Psoas muscle (tissue), 8 donors: ENCODE results near the gene B3GALNT1. TPM values are rescaled to one million over a fixed set of nuclear protein-coding genes. Genes with fewer than 3 reads are reported as not detected.

Source experiments
- ATAC-seq, 4 donors: fragments of 200-7000 bp; cut with Tn5 transposase; one replicate each; pipeline ENCODE4 v1.9.1; 2020; ENCODE audit warnings: moderate library complexity in 3 of 4, mild to moderate bottlenecking in 2 of 4
- DNase-seq, 2 donors: peaks; one replicate each; pipeline ENCODE4 v3.0.0-alpha.2; 2020
- H3K27ac ChIP-seq: fragments of 200-600 bp; one replicate; pipeline ENCODE4 v1.8.0; 2022
- H3K27me3 ChIP-seq, 3 donors: fragments of 200-600 bp in 1 of 3; one replicate each; pipeline versions ENCODE4 v1.6.1 to v1.8.0; 2013 to 2022; ENCODE audit warnings: low read length in 2 of 3, mild to moderate bottlenecking in 2 of 3, moderate library complexity in 1 of 3; ENCODE audit not compliant: insufficient read depth in 3 of 3
- H3K36me3 ChIP-seq, 2 donors: fragments of 200-600 bp in 1 of 2; one replicate each; pipeline versions ENCODE4 v1.6.1 to v1.8.0; 2013 to 2022; ENCODE audit warnings: low read depth in 1 of 2, mild to moderate bottlenecking in 1 of 2, moderate library complexity in 1 of 2; ENCODE audit not compliant: insufficient read depth in 1 of 2
- H3K4me1 ChIP-seq: fragments of 200-600 bp; one replicate; pipeline ENCODE4 v1.8.0; 2022
- H3K4me3 ChIP-seq: fragments of 200-600 bp; one replicate; pipeline ENCODE4 v1.8.0; 2022; ENCODE audit warnings: mild to moderate bottlenecking
- H3K9me3 ChIP-seq: fragments of 200-600 bp; one replicate; pipeline ENCODE4 v1.8.0; 2022
- WGBS, 3 donors: extraction: QIAGEN DNeasy Blood & Tissue Kit; methylation state at CpG; one replicate each; pipeline versions ENCODE4 v1.1.6 to v1.1.7; 2013; 5-methylcytosine and 5-hydroxymethylcytosine counted together
- intact Hi-C, 2 donors: fragments of 100-400 bp; cut with DNase I; formaldehyde crosslinking; loops; one replicate each; pipeline versions ENCODE4 v1.11.0 to v1.14.2; 2022
- polyA plus RNA-seq, 3 donors: library from polyadenylated mRNA; stranded (reverse); fragments of 200-250 nt; gene quantifications; one replicate each; pipeline ENCODE4 v1.2.3, GENCODE V29; 2013
- total RNA-seq, 4 donors: library from RNA; stranded (reverse); fragmentation: NEBNext Ultra II Directional in 2 of 4; extraction: Animal tissue kit (Norgen Biotek cat#: 25700) in 2 of 4; gene quantifications; one replicate each; pipeline versions ENCODE4 v1.2.1 to v1.2.4, GENCODE V29; 2021 to 2023
- TF ChIP-seq, protein P1 (sequence below): fragments of 200-600 bp; IDR thresholded peaks from one replicate; pipeline ENCODE4 v1.8.0; 2022; ENCODE audit warnings: antibody characterized with exemption
- donor health status: healthy with polysubstance abuse.
- donor health status: DM: no; HTN: no; CAD: no; lungs with moderate emphysema.
- donor health status: Bipolar disorder and iron deficiency.
- donor health status: healthy.
- donor health status: DM: yes; HTN: yes; CAD: no.
- donor health status: DM: no; HTN: no; CAD: no.
- donor health status: DM: no; HTN: no; CAD: no.
- donor health status: DM: yes; HTN: yes; CAD: no.

Gene B3GALNT1
- total and polyA plus RNA-seq, 7 donors, result 0.35 to 2.0 (median 0.74) TPM

GRCh38 chr3:161072211-161072621 lies 32.9 kb downstream of the B3GALNT1 start:
- H3K36me3 ChIP-seq, result peaks cover 5 to 18% of the 10 kb centered on the region in 2 donors
- H3K27me3 ChIP-seq, result no peaks in the 10 kb centered on the region
- H3K4me1 ChIP-seq, result no peaks in the 10 kb centered on the region
- 91 to 95% (median 93%) methylated on average over 1 of the region's 1 CpG for WGBS, 3 donors
- no peaks in the 10 kb centered on the region for H3K9me3 ChIP-seq
- ATAC-seq (no peak), DNase-seq (no peak)
- intact Hi-C loops, result no loop called here
- TF ChIP-seq, protein P1, sequence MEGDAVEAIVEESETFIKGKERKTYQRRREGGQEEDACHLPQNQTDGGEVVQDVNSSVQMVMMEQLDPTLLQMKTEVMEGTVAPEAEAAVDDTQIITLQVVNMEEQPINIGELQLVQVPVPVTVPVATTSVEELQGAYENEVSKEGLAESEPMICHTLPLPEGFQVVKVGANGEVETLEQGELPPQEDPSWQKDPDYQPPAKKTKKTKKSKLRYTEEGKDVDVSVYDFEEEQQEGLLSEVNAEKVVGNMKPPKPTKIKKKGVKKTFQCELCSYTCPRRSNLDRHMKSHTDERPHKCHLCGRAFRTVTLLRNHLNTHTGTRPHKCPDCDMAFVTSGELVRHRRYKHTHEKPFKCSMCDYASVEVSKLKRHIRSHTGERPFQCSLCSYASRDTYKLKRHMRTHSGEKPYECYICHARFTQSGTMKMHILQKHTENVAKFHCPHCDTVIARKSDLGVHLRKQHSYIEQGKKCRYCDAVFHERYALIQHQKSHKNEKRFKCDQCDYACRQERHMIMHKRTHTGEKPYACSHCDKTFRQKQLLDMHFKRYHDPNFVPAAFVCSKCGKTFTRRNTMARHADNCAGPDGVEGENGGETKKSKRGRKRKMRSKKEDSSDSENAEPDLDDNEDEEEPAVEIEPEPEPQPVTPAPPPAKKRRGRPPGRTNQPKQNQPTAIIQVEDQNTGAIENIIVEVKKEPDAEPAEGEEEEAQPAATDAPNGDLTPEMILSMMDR, result no peak
- no peak overlapping the region for H3K4me3 ChIP-seq
- no peak overlapping the region for H3K27ac ChIP-seq

DNA sequence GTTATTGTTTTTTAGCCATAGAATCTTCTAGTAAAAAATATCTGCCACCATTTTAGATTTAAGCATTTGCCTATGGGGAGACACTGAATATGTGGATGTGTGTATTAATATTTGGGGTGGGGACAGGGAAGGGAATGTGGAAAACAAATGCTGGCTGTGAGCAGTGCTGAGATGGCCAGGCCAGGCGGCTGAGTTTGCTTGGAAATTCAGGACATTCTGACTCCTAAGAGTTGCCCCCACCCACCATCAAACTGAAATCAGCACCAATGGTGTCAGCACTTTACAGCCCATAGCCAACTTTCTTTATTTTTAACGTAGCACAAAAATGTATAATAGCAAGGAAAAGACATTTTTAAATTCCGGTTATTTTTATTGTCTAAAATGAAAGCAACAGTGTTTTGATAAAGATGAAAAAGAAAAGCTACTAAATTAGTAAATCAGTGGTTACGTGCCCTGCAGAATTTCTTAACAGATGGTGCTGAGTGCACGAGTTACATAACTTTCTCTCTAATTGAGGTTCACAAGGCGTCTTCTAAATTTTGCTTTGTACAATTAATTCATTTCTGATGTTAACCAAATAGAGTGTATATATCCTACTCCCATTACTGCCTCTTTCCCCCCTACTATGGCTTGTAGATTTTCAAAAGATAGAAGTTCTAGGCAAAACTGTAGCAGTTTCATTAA lies 34.0 kb downstream of the B3GALNT1 start:
- Histone ChIP-seq H3K27ac (no peak overlapping the region), H3K9me3 (no peaks in the 10 kb centered on the region), H3K4me3 (no peak overlapping the region), H3K4me1 (no peaks in the 10 kb centered on the region), H3K36me3 (peaks cover 7 to 28% of the 10 kb centered on the region in 2 donors), H3K27me3 (no peaks in the 10 kb centered on the region)
- intact Hi-C loops, result no loop called here
- ATAC-seq, result no peak
- WGBS, 3 donors, result 68 to 75% (median 73%) methylated on average over 6 of the region's 6 CpGs
- DNase-seq, result no peak
- TF ChIP-seq, protein P1, result no peak

- H3K27ac ChIP-seq, result no peak overlapping the region
These were observed 34.8 kb downstream of the B3GALNT1 start for GRCh38 chr3:161070252-161070930.

DNA sequence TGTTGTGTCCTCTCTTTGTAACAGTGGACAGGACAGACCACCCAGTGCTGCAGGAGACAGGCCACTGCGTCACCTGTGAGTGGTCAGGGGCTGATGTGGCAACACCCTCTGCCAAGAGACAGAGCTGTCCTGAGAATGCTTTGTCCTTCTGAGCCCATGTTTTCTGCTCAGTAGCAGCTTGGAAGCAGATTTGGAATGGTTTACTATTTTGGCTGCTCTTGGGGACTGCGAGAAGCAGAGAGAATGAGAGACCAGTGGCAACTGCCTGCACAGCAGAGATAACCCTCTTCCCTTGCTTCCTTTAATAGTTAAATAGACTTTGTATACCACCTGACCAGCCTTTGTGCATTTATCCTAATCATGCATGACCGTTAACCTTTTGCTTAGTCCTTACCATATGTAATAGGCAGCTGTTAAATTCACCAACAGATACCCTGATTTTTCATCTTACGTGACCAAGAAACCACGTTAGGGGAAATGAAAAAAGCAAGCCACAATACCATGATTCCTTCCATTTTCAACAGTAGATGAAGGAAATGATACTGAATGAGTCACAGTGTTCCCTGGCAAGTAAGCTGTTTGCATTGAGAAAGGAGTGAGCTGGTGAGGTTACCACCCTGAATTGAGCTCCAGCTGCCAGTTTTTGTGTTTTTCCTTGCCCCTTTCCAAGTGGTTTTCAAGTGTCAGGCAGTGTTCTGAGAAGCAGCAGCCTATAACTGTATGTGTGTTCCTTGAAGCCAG lies 35.5 kb downstream of the B3GALNT1 start:
- H3K27ac ChIP-seq, result no peak overlapping the region
- TF ChIP-seq, protein P1, result no peak
- 65 to 78% (median 66%) methylated on average over 5 of the region's 5 CpGs for WGBS, 3 donors
- H3K9me3 ChIP-seq, result no peaks in the 10 kb centered on the region
- ATAC-seq (peak in 2 of 4 donors; percentile 40 to 64), DNase-seq (no peak)
- H3K36me3 ChIP-seq, result peaks cover 11 to 42% of the 10 kb centered on the region in 2 donors
- intact Hi-C loops, result no loop called here
- no peaks in the 10 kb centered on the region for H3K27me3 ChIP-seq
- no peak overlapping the region for H3K4me3 ChIP-seq
- H3K4me1 ChIP-seq, result no peaks in the 10 kb centered on the region

More at GRCh38 chr3:161070252-161070930, 34.8 kb downstream of the B3GALNT1 start:
- intact Hi-C loops, result no loop called here
- Histone ChIP-seq H3K36me3 (peaks cover 11 to 35% of the 10 kb centered on the region in 2 donors), H3K4me1 (no peaks in the 10 kb centered on the region), H3K9me3 (no peaks in the 10 kb centered on the region), H3K27me3 (no peaks in the 10 kb centered on the region), H3K4me3 (no peak overlapping the region)
- TF ChIP-seq, protein P1, result no peak
- DNase-seq, result no peak
- 84 to 88% (median 88%) methylated on average over 9 of the region's 9 CpGs for WGBS, 3 donors
- ATAC-seq, result peak in 1 of 4 donors; percentile 11
